GM21825 (cell line): ENCODE data around the gene GUK1.

Experiments
- ATAC-seq: cut with Tn5 transposase; IDR thresholded peaks from one replicate; pipeline ENCODE4 v1.9.1; 2021; ENCODE audit warnings: mild to moderate bottlenecking, moderate library complexity; ENCODE audit not compliant: unreplicated experiment

The GUK1 gene

GRCh38 chr1:228125185-228125584 is 14.9 kb upstream of the GUK1 start:
- ATAC-seq: no peak

- ATAC-seq: no peak
Measured at GRCh38 chr1:228131766-228132165, 8.3 kb upstream of the GUK1 start.

- ATAC-seq: no peak
Measured at GRCh38 chr1:228134591-228134990, 5.5 kb upstream of the GUK1 start.

- ATAC-seq: no peak
Measured at GRCh38 chr1:228136901-228137300, 3.2 kb upstream of the GUK1 start.

- ATAC-seq: no peak
Measured at GRCh38 chr1:228139406-228139930, 611 bp upstream of the GUK1 start.

GRCh38 chr1:228140724-228141225 is 696 bp downstream of the GUK1 start:
- no peak for ATAC-seq

GRCh38 chr1:228141226-228142044 is 1.4 kb downstream of the GUK1 start:
- no peak for ATAC-seq

- ATAC-seq: no peak
Measured at GRCh38 chr1:228142155-228142691, 2.1 kb downstream of the GUK1 start.

- ATAC-seq: no peak
Measured at GRCh38 chr1:228142701-228143136, 2.6 kb downstream of the GUK1 start.

GRCh38 chr1:228143480-228144192 is 3.6 kb downstream of the GUK1 start:
- ATAC-seq: no peak

GRCh38 chr1:228144193-228144992 is 4.3 kb downstream of the GUK1 start:
- no peak for ATAC-seq

- ATAC-seq: no peak
Measured at GRCh38 chr1:228144993-228145343, 4.9 kb downstream of the GUK1 start.

GRCh38 chr1:228145463-228146416 is 5.7 kb downstream of the GUK1 start:
- ATAC-seq: no peak

GRCh38 chr1:228146417-228147150 is 6.5 kb downstream of the GUK1 start:
- no peak for ATAC-seq

GRCh38 chr1:228147151-228147693 is 7.1 kb downstream of the GUK1 start:
- ATAC-seq: no peak

GRCh38 chr1:228147768-228148167 is 7.7 kb downstream of the GUK1 start:
- no peak for ATAC-seq

- no peak for ATAC-seq
Measured at GRCh38 chr1:228148196-228148861, 8.2 kb downstream of the GUK1 start.

GRCh38 chr1:228148935-228149405 is 8.9 kb downstream of the GUK1 start:
- no peak for ATAC-seq
